Esophagus muscularis mucosa (tissue), 3 donors: ENCODE data around the gene ANKRD11.

Experiments
- CTCF ChIP-seq, 3 experiments: fragments of 200-600 bp in 2 of 3; fragments of 450-650 bp in 1 of 3; sonication (generic) in 2 of 3; IDR thresholded peaks; one replicate each; pipeline ENCODE4 v1.5.1; 2017 to 2019; ENCODE audit warnings: antibody characterized with exemption in 3 of 3, mild to moderate bottlenecking in 2 of 3, moderate library complexity in 1 of 3
- POLR2AphosphoS5 ChIP-seq, 2 donors: sonication (generic); formaldehyde crosslinking; IDR thresholded peaks; one replicate each; pipeline ENCODE4 v1.6.1; 2017; ENCODE audit warnings: antibody characterized with exemption in 2 of 2

GRCh38 chr16:89270666-89271345, 219.6 kb downstream of the ANKRD11 start:
- TF ChIP-seq CTCF (IDR thresholded peaks at IDR 0.05) (no peak), POLR2AphosphoS5 (IDR thresholded peaks at IDR 0.05) (no peak)
